Neural cell (in vitro differentiated cells): ENCODE measurements around the gene ATP5MK.

Experiments used
- EP300 ChIP-seq: fragments of 450-650 bp; conservative IDR thresholded peaks from 2 replicates; pipeline ENCODE4 v1.6.1; 2014; ENCODE audit warnings: antibody characterized with exemption, mild to moderate bottlenecking, moderate library complexity; ENCODE audit not compliant: poor library complexity, severe bottlenecking
- EZH2 ChIP-seq: fragments of 200-600, 300-800 bp; shearing (Covaris generic), sonication (generic); IDR thresholded peaks from 2 replicates; pipeline ENCODE4 v1.6.1; 2014; ENCODE audit warnings: antibody characterized with exemption, low read length, borderline replicate concordance, mild to moderate bottlenecking; ENCODE audit not compliant: insufficient read depth, poor library complexity, severe bottlenecking
- MXI1 ChIP-seq: fragments of 450-650 bp; conservative IDR thresholded peaks from 2 replicates; pipeline ENCODE4 v1.6.1; 2014; ENCODE audit warnings: antibody characterized with exemption, mild to moderate bottlenecking; ENCODE audit not compliant: poor library complexity, severe bottlenecking
- SMC3 ChIP-seq: fragments of 450-650 bp; conservative IDR thresholded peaks from 2 replicates; pipeline ENCODE4 v1.6.1; 2014; ENCODE audit warnings: antibody characterized with exemption, mild to moderate bottlenecking, moderate library complexity; ENCODE audit not compliant: poor library complexity
- TF ChIP-seq, protein P1 (sequence below): fragments of 450-650 bp; IDR thresholded peaks from 2 replicates; pipeline ENCODE4 v1.5.1; 2014; ENCODE audit warnings: antibody characterized with exemption, mild to moderate bottlenecking, moderate library complexity; ENCODE audit not compliant: poor library complexity, severe bottlenecking
- TF ChIP-seq, protein P2 (sequence below): IDR thresholded peaks from 2 replicates; pipeline ENCODE4 v1.6.1; 2012; ENCODE audit warnings: borderline replicate concordance

DNA sequence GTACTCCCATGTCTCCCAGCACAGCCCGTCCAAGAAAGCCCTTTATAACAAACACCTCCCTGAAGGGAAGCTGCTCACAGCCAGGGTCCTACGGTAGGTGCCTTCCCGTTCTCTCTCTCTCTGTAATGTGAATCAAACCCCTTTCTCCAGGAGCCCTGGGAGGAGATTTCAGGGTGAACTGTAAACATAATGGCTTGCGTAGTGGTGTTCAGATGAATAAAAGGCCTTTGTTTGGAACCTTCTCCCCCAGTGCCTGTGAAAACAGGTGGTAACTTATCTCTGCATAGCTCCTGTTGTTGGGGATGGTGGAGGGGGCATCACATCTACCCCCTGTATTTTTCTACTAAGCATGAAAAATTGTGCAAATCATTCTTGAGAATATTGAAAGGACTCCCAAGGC lies 43.5 kb upstream of the ATP5MK start:
- TF ChIP-seq SMC3 (no peak), MXI1 (no peak), EP300 (no peak), EZH2 (no peak)
- TF ChIP-seq, protein P1, sequence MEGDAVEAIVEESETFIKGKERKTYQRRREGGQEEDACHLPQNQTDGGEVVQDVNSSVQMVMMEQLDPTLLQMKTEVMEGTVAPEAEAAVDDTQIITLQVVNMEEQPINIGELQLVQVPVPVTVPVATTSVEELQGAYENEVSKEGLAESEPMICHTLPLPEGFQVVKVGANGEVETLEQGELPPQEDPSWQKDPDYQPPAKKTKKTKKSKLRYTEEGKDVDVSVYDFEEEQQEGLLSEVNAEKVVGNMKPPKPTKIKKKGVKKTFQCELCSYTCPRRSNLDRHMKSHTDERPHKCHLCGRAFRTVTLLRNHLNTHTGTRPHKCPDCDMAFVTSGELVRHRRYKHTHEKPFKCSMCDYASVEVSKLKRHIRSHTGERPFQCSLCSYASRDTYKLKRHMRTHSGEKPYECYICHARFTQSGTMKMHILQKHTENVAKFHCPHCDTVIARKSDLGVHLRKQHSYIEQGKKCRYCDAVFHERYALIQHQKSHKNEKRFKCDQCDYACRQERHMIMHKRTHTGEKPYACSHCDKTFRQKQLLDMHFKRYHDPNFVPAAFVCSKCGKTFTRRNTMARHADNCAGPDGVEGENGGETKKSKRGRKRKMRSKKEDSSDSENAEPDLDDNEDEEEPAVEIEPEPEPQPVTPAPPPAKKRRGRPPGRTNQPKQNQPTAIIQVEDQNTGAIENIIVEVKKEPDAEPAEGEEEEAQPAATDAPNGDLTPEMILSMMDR: no peak
- TF ChIP-seq, protein P2, sequence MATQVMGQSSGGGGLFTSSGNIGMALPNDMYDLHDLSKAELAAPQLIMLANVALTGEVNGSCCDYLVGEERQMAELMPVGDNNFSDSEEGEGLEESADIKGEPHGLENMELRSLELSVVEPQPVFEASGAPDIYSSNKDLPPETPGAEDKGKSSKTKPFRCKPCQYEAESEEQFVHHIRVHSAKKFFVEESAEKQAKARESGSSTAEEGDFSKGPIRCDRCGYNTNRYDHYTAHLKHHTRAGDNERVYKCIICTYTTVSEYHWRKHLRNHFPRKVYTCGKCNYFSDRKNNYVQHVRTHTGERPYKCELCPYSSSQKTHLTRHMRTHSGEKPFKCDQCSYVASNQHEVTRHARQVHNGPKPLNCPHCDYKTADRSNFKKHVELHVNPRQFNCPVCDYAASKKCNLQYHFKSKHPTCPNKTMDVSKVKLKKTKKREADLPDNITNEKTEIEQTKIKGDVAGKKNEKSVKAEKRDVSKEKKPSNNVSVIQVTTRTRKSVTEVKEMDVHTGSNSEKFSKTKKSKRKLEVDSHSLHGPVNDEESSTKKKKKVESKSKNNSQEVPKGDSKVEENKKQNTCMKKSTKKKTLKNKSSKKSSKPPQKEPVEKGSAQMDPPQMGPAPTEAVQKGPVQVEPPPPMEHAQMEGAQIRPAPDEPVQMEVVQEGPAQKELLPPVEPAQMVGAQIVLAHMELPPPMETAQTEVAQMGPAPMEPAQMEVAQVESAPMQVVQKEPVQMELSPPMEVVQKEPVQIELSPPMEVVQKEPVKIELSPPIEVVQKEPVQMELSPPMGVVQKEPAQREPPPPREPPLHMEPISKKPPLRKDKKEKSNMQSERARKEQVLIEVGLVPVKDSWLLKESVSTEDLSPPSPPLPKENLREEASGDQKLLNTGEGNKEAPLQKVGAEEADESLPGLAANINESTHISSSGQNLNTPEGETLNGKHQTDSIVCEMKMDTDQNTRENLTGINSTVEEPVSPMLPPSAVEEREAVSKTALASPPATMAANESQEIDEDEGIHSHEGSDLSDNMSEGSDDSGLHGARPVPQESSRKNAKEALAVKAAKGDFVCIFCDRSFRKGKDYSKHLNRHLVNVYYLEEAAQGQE: no peak
